HepG2 (cell line): Measurements from ENCODE around the gene STKLD1. TPM values are rescaled to one million over a fixed set of nuclear protein-coding genes. Genes with fewer than 3 reads are reported as not detected.

Source experiments
- CTCF ChIP-seq: sonication (generic); formaldehyde crosslinking; IDR thresholded peaks from 2 replicates; pipeline ENCODE4 v1.5.0; 2020; ENCODE audit warnings: mild to moderate bottlenecking, missing genetic modification reagents, moderate library complexity
- GLI4 ChIP-seq: sonication (generic); formaldehyde crosslinking; IDR thresholded peaks from 2 replicates; pipeline ENCODE4 v1.5.1; 2020; ENCODE audit warnings: missing genetic modification reagents, mild to moderate bottlenecking, moderate library complexity, borderline replicate concordance
- HNF1A ChIP-seq, 2 experiments: sonication (generic) in 1 of 2; formaldehyde crosslinking in 1 of 2; IDR thresholded peaks; 2 replicates each; pipeline versions ENCODE4 v1.4.0 to v1.6.1; 2016 to 2020; ENCODE audit warnings: borderline replicate concordance in 1 of 2, low read depth in 1 of 2, mild to moderate bottlenecking in 1 of 2, missing genetic modification reagents in 1 of 2
- MED1 ChIP-seq: sonication (generic); formaldehyde crosslinking; IDR thresholded peaks from 2 replicates; pipeline ENCODE4 v1.4.0; 2020; ENCODE audit warnings: missing genetic modification reagents
- ZFX ChIP-seq: sonication (generic); formaldehyde crosslinking; IDR thresholded peaks from 2 replicates; pipeline ENCODE4 v1.4.0; 2020; ENCODE audit warnings: mild to moderate bottlenecking, low read depth, missing genetic modification reagents, moderate library complexity
- ZSCAN29 ChIP-seq: sonication (generic); formaldehyde crosslinking; conservative IDR thresholded peaks from 2 replicates; pipeline ENCODE4 v1.4.0; 2020; ENCODE audit warnings: mild to moderate bottlenecking, missing genetic modification reagents
- polyA plus RNA-seq, 8 experiments: library from polyadenylated mRNA; depleted of rRNA in 3 of 8; stranded (reverse) in 7 of 8; unstranded in 1 of 8; fragments of >200 nt; fragmentation: Illumina TruSeq in 4 of 8; extraction: Trizol in 4 of 8; gene quantifications; 2 replicates each; pipeline versions ENCODE4 v1.2.1 to v1.2.3, GENCODE V29; 2011 to 2016; ENCODE audit warnings: low read depth in 4 of 8, missing spikeins in 1 of 8, mixed read lengths in 1 of 8; ENCODE audit not compliant: insufficient read depth in 1 of 8
- total RNA-seq, 5 experiments: library from RNA; depleted of rRNA; stranded (reverse); fragments of >200 nt; fragmentation: Illumina TruSeq; extraction: Trizol; gene quantifications; 2 replicates each; pipeline ENCODE4 v1.2.3, GENCODE V29; 2016; ENCODE audit warnings: low read depth in 1 of 5
- TF ChIP-seq, protein P1 (sequence below): sonication (generic); formaldehyde crosslinking; IDR thresholded peaks from 2 replicates; pipeline ENCODE4 v1.5.0; 2020; ENCODE audit warnings: mild to moderate bottlenecking, missing genetic modification reagents
- TF ChIP-seq, protein P2 (sequence below): sonication (generic); formaldehyde crosslinking; IDR thresholded peaks from 2 replicates; pipeline ENCODE4 v1.4.0; 2020; ENCODE audit warnings: missing genetic modification reagents

Gene STKLD1
- total and polyA plus RNA-seq, 2 of the 13 experiments (the other 11 are each of a cell fraction or from before 2014, with no cell fraction given): 1.5 to 2.2 TPM

DNA sequence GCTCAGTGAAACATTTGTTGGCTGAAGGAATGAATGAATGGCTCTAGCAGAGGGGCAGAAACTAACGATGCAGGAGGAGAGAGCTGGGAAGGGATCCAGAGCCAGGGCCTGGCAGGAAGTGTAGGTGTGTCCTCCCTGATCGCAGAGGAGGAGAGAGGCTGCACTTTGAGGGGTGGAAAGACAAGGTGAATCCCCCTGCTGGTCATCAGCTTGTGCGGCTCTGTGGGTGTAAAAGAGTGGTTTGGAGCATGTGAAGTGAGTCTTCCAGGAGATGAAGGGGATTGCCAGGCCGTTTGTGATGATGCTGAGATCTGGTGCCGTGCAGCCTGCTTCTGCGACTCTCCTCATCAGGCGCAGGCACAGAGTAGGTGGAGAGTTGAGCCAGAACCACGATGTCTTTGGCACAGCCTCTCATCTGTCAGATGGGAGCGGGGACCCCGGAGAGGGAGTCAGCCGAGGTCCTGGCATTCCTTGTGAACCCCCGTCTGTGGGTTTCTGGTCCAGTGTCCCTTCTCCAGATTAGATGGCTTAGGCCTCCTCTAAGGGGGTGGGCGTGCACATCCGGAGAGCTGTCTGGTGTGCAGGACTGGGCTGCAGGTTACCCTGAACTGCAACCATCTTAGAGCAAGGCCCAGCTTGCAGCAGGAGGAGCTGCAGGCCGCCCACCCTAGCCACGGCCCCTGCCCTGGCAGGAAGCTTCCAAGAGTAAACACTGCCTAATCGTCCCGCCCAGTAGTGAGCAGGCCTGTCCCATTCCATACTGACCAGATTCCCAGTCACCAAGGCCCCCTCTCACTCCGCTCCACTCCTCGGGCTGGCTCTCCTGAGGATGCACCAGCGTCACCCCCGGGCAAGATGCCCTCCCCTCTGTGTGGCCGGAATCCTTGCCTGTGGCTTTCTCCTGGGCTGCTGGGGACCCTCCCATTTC lies 45.7 kb downstream of the STKLD1 start, which contains the start of gene ADAMTS13 (continued):
- TF ChIP-seq, protein P1, sequence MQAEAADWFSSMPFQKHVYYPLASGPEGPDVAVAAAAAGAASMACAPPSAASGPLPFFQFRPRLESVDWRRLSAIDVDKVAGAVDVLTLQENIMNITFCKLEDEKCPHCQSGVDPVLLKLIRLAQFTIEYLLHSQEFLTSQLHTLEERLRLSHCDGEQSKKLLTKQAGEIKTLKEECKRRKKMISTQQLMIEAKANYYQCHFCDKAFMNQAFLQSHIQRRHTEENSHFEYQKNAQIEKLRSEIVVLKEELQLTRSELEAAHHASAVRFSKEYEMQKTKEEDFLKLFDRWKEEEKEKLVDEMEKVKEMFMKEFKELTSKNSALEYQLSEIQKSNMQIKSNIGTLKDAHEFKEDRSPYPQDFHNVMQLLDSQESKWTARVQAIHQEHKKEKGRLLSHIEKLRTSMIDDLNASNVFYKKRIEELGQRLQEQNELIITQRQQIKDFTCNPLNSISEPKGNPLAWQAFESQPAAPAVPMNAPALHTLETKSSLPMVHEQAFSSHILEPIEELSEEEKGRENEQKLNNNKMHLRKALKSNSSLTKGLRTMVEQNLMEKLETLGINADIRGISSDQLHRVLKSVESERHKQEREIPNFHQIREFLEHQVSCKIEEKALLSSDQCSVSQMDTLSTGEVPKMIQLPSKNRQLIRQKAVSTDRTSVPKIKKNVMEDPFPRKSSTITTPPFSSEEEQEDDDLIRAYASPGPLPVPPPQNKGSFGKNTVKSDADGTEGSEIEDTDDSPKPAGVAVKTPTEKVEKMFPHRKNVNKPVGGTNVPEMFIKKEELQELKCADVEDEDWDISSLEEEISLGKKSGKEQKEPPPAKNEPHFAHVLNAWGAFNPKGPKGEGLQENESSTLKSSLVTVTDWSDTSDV (CRISPR knock-in tag): 0 out of 2 replicates have a peak, but pooled peaks have one; percentile 50
- TF ChIP-seq MED1 (CRISPR knock-in tag) (peak; percentile 13; the same call in 1 of the 2 replicates), ZFX (peak; percentile 78), CTCF (CRISPR knock-in tag) (peak; percentile 59), GLI4 (no peak), ZSCAN29 (CRISPR knock-in tag) (0 out of 2 replicates have a peak, but pooled peaks have one; percentile 27), HNF1A (IDR thresholded peaks at IDR 0.05; ENCODE audit: low read depth) (no peak), HNF1A (CRISPR knock-in tag; IDR thresholded peaks at IDR 0.05; ENCODE audit: borderline replicate concordance) (0 out of 2 replicates have a peak, but pooled peaks have one; percentile 38)
- TF ChIP-seq, protein P2, sequence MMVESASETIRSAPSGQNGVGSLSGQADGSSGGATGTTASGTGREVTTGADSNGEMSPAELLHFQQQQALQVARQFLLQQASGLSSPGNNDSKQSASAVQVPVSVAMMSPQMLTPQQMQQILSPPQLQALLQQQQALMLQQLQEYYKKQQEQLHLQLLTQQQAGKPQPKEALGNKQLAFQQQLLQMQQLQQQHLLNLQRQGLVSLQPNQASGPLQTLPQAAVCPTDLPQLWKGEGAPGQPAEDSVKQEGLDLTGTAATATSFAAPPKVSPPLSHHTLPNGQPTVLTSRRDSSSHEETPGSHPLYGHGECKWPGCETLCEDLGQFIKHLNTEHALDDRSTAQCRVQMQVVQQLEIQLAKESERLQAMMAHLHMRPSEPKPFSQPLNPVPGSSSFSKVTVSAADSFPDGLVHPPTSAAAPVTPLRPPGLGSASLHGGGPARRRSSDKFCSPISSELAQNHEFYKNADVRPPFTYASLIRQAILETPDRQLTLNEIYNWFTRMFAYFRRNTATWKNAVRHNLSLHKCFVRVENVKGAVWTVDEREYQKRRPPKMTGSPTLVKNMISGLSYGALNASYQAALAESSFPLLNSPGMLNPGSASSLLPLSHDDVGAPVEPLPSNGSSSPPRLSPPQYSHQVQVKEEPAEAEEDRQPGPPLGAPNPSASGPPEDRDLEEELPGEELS (CRISPR knock-in tag): peak; percentile 40; the same call in 1 of the 2 replicates
